ENCODE data around the gene AQP6.
A peak's percentile ranks its signal among the peaks of the same experiment; 100 is the strongest.

The AQP6 gene

GRCh38 chr12:50003595-50003994 lies 30.8 kb downstream of the AQP6 start:
- DNase-seq (ENCODE audit: insufficient read length, low spot score) (no peak), FAIRE-seq (no peak)
- TF ChIP-seq SPI1 (IDR thresholded peaks at IDR 0.05; ENCODE audit: low read depth, low read length) (no peak), TAF1 (IDR thresholded peaks at IDR 0.05; ENCODE audit: low read depth, low read length) (no peak)

DNA sequence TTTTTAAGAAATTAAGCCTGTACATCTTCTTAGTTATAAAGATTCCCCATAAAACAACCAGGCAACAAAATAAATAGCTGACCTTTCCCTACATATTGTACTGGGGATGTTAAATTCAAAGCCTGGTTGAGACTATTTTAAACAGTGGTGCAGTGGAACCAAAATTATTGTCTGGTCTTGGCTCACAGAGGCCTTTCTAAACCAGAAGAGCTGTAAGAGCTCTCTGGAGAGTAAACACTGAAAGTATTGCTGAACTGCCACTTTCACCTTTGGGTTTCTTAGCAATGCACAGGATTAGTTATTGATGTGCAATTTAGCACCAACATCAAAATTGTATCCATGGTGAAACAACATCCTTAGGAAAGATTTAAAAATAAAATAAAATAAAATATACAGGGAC lies 31.9 kb downstream of the AQP6 start:
- peak; percentile 31 for FAIRE-seq

DNA sequence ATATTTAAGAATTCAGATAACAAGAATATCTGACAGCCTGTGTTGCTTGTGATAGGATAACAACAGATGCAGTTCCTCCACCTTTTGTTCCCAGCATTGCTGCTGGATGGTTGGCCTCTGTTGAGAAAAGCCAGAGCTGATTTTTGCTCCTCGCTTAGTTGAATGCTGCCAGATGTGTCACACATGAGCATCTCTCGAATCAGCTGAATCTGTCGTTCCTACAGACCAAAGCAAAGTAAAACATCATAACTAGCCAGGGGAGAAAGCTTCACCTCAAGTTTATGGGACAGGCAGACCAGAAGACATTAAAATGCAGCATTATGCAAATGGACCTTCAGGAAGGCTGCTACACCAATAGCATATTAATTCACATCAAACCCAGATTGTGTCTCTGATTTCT lies 32.4 kb downstream of the AQP6 start:
- TF ChIP-seq POLR2A (IDR thresholded peaks at IDR 0.05; ENCODE audit: low read depth, low read length) = no peak
- TF ChIP-seq POLR2AphosphoS5 (IDR thresholded peaks at IDR 0.05; ENCODE audit: low read depth, low read length) = no peak
- no peak for TF ChIP-seq POU2F2 (IDR thresholded peaks at IDR 0.05; ENCODE audit: low read depth, low read length)
- TF ChIP-seq PAX5 (IDR thresholded peaks at IDR 0.05; ENCODE audit: insufficient read depth, low read length, severe bottlenecking) = no peak
- TF ChIP-seq SPI1 (IDR thresholded peaks at IDR 0.05; ENCODE audit: low read depth, low read length) = no peak
- TF ChIP-seq TAF1 (IDR thresholded peaks at IDR 0.05; ENCODE audit: low read depth, low read length) = no peak
- FAIRE-seq (peak; percentile 40), DNase-seq (ENCODE audit: insufficient read length, low spot score) (no peak)

More for the DNA sequence above, 31.9 kb downstream of the AQP6 start:
- no peak for DNase-seq (ENCODE audit: insufficient read length, low spot score)
- TF ChIP-seq PAX5 (IDR thresholded peaks at IDR 0.05; ENCODE audit: insufficient read depth, low read length, severe bottlenecking) = no peak
- no peak for TF ChIP-seq POLR2A (IDR thresholded peaks at IDR 0.05; ENCODE audit: low read depth, low read length)
- no peak for TF ChIP-seq POLR2AphosphoS5 (IDR thresholded peaks at IDR 0.05; ENCODE audit: low read depth, low read length)
- no peak for TF ChIP-seq POU2F2 (IDR thresholded peaks at IDR 0.05; ENCODE audit: low read depth, low read length)
- TF ChIP-seq SPI1 (IDR thresholded peaks at IDR 0.05; ENCODE audit: low read depth, low read length) = no peak
- no peak for TF ChIP-seq TAF1 (IDR thresholded peaks at IDR 0.05; ENCODE audit: low read depth, low read length)

DNA sequence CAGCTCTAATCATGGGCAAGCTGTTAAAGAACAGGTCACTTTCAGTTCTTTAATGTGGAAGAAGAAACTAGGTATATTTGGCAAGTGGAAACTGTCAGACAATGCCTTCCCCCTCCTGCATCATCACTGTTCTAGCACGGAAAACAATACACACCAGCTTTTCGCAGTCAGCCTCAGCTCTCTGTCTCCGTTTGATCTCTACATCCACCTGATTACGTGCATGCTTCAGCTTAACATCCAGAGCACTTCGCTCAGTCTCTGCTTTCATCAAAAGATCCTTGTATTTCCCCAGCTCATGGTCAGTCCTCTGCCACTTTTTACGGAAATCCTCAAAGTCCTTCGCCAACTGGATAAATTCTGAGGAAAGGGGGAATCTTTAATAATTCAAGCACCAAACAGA lies 33.5 kb downstream of the AQP6 start:
- TF ChIP-seq SPI1 (IDR thresholded peaks at IDR 0.05; ENCODE audit: low read depth, low read length) (peak; percentile 27; the same call in 1 of the 2 replicates), POLR2A (IDR thresholded peaks at IDR 0.05; ENCODE audit: low read depth, low read length) (no peak)
- peak; percentile 93 for FAIRE-seq
- DNase-seq (ENCODE audit: insufficient read length, low spot score) = no peak

DNA sequence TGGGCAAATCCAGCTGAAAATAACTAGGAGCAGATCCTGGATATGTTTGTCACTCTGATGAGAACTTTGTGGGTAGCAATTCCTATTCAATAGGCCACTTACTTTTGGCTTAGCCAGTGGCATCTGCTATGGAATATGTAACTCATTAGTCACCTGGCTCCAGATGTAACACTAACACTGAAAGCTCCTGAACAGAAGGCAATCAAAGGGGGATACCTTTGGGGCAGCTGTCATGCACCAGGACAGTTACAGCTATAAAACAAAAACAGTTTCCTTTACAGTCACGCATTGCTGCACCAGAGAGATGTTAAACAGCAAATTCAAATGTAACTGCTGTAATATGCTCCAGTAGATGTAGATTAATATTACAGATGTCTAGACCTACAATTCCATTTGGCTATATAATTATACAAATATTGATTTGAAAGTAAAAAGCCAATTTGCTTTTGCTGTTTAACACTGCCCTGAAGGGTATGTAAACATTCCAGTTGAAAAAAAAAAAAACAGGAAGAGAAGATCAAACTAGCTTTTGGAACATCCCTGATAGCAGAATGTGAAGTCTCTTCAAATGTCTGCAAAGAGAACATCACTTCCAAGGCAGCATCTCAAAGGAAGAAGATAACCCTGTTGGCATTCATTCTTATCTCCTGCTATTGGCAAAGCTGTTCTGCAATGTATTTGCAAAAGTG lies 34.2 kb downstream of the AQP6 start:
- FAIRE-seq (peak; percentile 85), DNase-seq (ENCODE audit: insufficient read length, low spot score) (no peak)
- TF ChIP-seq SPI1 (IDR thresholded peaks at IDR 0.05; ENCODE audit: low read depth, low read length) (no peak), TAF1 (IDR thresholded peaks at IDR 0.05; ENCODE audit: low read depth, low read length) (no peak), POLR2A (IDR thresholded peaks at IDR 0.05; ENCODE audit: low read depth, low read length) (no peak), POLR2AphosphoS5 (IDR thresholded peaks at IDR 0.05; ENCODE audit: low read depth, low read length) (no peak), PAX5 (IDR thresholded peaks at IDR 0.05; ENCODE audit: insufficient read depth, low read length, severe bottlenecking) (peak; percentile 93), POU2F2 (IDR thresholded peaks at IDR 0.05; ENCODE audit: low read depth, low read length) (no peak)

DNA sequence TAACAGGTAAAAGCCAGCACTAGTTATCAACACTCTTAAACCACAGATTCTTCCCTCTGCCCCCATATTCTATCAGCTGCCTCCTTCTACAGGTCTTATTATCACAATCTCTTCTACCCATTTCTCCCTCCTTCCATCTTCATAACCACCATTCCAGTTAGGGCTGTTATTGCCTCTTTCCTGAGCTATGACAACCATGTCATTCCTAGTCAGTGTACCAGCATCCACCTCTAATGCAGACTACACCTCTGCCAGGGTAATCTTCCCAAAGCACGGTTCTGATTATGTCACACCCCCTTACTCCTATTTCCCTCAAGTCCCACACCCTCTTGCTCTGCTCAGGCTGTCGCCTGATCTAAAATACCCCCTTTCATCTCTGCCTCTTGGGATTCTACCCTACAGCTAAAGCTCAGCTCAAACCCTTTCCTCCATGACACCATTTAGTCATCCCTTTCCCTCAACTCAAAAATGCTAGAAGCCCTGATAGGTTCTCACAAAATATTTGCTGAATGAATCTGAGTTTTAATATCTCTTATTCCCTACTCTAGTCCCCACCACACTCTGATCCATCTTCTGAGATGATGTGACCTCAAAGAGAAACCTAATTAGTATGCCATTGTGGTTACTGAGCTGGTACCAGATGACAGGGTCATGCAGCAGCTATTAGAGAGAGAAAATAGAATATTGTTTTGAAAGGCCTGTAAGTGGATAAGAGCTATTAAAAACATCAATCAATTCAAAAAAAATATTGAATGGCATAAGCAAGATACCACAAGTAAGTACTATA lies 40.8 kb downstream of the AQP6 start:
- DNase-seq (ENCODE audit: insufficient read length, low spot score) (no peak), FAIRE-seq (peak; percentile 40)
- TF ChIP-seq POLR2A (IDR thresholded peaks at IDR 0.05; ENCODE audit: low read depth, low read length) = no peak
- TF ChIP-seq POU2F2 (IDR thresholded peaks at IDR 0.05; ENCODE audit: low read depth, low read length) = no peak
- no peak for TF ChIP-seq TAF1 (IDR thresholded peaks at IDR 0.05; ENCODE audit: low read depth, low read length)
- no peak for TF ChIP-seq SPI1 (IDR thresholded peaks at IDR 0.05; ENCODE audit: low read depth, low read length)

DNA sequence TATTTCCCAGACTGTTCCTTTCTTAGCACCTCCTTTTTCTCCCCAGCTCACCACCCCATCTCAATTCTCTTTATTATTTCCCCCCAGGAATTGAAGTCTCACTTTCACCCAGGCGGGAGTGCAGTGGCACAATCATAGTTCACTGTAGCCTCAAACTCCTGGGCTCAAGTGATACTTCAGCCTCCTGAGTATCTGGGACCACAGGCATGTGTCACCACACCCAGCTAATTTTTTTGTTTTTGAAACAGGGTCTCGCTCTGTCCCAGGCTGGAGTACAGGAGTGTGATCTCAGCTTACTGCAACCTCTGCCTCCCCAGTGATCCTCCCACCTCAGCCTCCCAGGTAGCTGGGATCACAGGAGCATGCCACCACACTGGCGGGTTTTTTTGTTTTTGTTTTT lies 41.6 kb downstream of the AQP6 start:
- no peak for FAIRE-seq
- TF ChIP-seq POLR2AphosphoS5 (IDR thresholded peaks at IDR 0.05; ENCODE audit: low read depth, low read length) = no peak
- no peak for TF ChIP-seq POLR2A (IDR thresholded peaks at IDR 0.05; ENCODE audit: low read depth, low read length)
- TF ChIP-seq TAF1 (IDR thresholded peaks at IDR 0.05; ENCODE audit: low read depth, low read length) = no peak
- no peak for TF ChIP-seq PAX5 (IDR thresholded peaks at IDR 0.05; ENCODE audit: insufficient read depth, low read length, severe bottlenecking)
- no peak for TF ChIP-seq SPI1 (IDR thresholded peaks at IDR 0.05; ENCODE audit: low read depth, low read length)
- no peak for TF ChIP-seq POU2F2 (IDR thresholded peaks at IDR 0.05; ENCODE audit: low read depth, low read length)
- DNase-seq (ENCODE audit: insufficient read length, low spot score) = no peak

GRCh38 chr12:50016501-50017475 lies 44.0 kb downstream of the AQP6 start:
- TF ChIP-seq POLR2AphosphoS5 (IDR thresholded peaks at IDR 0.05; ENCODE audit: low read depth, low read length) (no peak), SPI1 (IDR thresholded peaks at IDR 0.05; ENCODE audit: low read depth, low read length) (no peak), POLR2A (IDR thresholded peaks at IDR 0.05; ENCODE audit: low read depth, low read length) (no peak), TAF1 (IDR thresholded peaks at IDR 0.05; ENCODE audit: low read depth, low read length) (no peak), POU2F2 (IDR thresholded peaks at IDR 0.05; ENCODE audit: low read depth, low read length) (no peak), PAX5 (IDR thresholded peaks at IDR 0.05; ENCODE audit: insufficient read depth, low read length, severe bottlenecking) (no peak)
- no peak for DNase-seq (ENCODE audit: insufficient read length, low spot score)
- FAIRE-seq = no peak

- TF ChIP-seq SPI1 (IDR thresholded peaks at IDR 0.05; ENCODE audit: low read depth, low read length) (no peak), POLR2AphosphoS5 (IDR thresholded peaks at IDR 0.05; ENCODE audit: low read depth, low read length) (no peak), TAF1 (IDR thresholded peaks at IDR 0.05; ENCODE audit: low read depth, low read length) (no peak)
- FAIRE-seq = no peak
Observed at GRCh38 chr12:50017641-50018040, 44.9 kb downstream of the AQP6 start.

More at GRCh38 chr12:50017641-50018040, 44.9 kb downstream of the AQP6 start:
- DNase-seq (ENCODE audit: insufficient read length, low spot score) = no peak

Data from GM12891 (cell line).